Neutrophil (primary cell): ENCODE data around the gene RAX2.

Source experiments
- H3K27ac ChIP-seq: fragments of 200-600 bp; sonication (generic); 2 replicates; pipeline ENCODE4 v1.5.1; 2016; ENCODE audit warnings: mild to moderate bottlenecking, moderate library complexity
- H3K27me3 ChIP-seq: fragments of 200-600 bp; sonication (generic); 2 replicates; pipeline ENCODE4 v1.6.0; 2016; ENCODE audit warnings: mild to moderate bottlenecking
- H3K36me3 ChIP-seq: fragments of 200-600 bp; sonication (generic); 2 replicates; pipeline ENCODE4 v1.5.1; 2017
- H3K4me1 ChIP-seq, 2 experiments: fragments of 200-600 bp in 1 of 2; sonication (generic) in 1 of 2; 1 replicate in 1 of 2; 2 replicates in 1 of 2; pipeline versions ENCODE4 v1.5.1 to v1.6.1; 2013 to 2016; ENCODE audit warnings: low read depth in 1 of 2, low read length in 1 of 2, mild to moderate bottlenecking in 1 of 2, moderate library complexity in 1 of 2; ENCODE audit not compliant: control insufficient read depth in 1 of 2, insufficient read depth in 1 of 2
- H3K4me3 ChIP-seq, 2 experiments: fragments of 200-600 bp in 1 of 2; sonication (generic) in 1 of 2; 1 replicate in 1 of 2; 2 replicates in 1 of 2; pipeline ENCODE4 v1.5.1; 2013 to 2016; ENCODE audit warnings: low read depth in 1 of 2, low read length in 1 of 2, mild to moderate bottlenecking in 1 of 2, moderate library complexity in 1 of 2
- H3K9me3 ChIP-seq: fragments of 200-600 bp; sonication (generic); 2 replicates; pipeline ENCODE4 v1.5.1; 2016
- TF ChIP-seq, protein P1 (sequence below): fragments of 200-600 bp; sonication (generic); IDR thresholded peaks from 2 replicates; pipeline ENCODE4 v1.5.1; 2016; ENCODE audit warnings: antibody characterized with exemption

Gene RAX2

GRCh38 chr19:3753631-3754410 is 18.2 kb downstream of the RAX2 start:
- no peaks in the 10 kb centered on the region for H3K4me1 ChIP-seq
- H3K27ac ChIP-seq: no peak overlapping the region
- TF ChIP-seq, protein P1, sequence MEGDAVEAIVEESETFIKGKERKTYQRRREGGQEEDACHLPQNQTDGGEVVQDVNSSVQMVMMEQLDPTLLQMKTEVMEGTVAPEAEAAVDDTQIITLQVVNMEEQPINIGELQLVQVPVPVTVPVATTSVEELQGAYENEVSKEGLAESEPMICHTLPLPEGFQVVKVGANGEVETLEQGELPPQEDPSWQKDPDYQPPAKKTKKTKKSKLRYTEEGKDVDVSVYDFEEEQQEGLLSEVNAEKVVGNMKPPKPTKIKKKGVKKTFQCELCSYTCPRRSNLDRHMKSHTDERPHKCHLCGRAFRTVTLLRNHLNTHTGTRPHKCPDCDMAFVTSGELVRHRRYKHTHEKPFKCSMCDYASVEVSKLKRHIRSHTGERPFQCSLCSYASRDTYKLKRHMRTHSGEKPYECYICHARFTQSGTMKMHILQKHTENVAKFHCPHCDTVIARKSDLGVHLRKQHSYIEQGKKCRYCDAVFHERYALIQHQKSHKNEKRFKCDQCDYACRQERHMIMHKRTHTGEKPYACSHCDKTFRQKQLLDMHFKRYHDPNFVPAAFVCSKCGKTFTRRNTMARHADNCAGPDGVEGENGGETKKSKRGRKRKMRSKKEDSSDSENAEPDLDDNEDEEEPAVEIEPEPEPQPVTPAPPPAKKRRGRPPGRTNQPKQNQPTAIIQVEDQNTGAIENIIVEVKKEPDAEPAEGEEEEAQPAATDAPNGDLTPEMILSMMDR: no peak
- H3K36me3 ChIP-seq: peaks cover 70% of the 10 kb centered on the region
- H3K27me3 ChIP-seq: no peaks in the 10 kb centered on the region
- H3K4me3 ChIP-seq: no peak overlapping the region
- H3K9me3 ChIP-seq: no peaks in the 10 kb centered on the region

GRCh38 chr19:3752492-3752891 is 19.5 kb downstream of the RAX2 start:
- no peaks in the 10 kb centered on the region for H3K4me1 ChIP-seq
- TF ChIP-seq, protein P1: no peak
- peaks cover 57% of the 10 kb centered on the region for H3K36me3 ChIP-seq
- no peaks in the 10 kb centered on the region for H3K9me3 ChIP-seq
- H3K27me3 ChIP-seq: no peaks in the 10 kb centered on the region
- H3K4me3 ChIP-seq: no peak overlapping the region
- no peak overlapping the region for H3K27ac ChIP-seq

DNA sequence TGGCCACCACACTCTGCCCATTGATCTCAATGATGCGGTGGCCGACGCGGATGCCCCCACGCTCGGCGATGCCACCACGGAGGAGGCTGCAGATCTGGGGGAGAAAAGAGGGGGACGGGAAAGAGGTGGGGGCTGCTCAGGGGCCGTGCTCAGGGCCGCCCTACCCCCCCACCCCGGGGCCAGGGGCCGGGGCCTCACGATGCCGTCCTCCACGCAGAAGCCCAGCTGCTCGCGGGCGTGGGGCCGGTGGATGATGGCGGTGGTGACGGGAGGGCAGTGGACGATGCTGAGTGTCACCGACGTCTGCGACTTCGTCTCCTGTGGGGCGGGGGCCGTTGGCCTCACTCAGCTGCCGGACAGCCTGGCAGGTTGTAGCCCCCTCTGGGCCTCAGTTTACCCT is 20.8 kb downstream of the RAX2 start:
- Histone ChIP-seq H3K36me3 (peaks cover 52% of the 10 kb centered on the region), H3K27ac (no peak overlapping the region), H3K4me1 (no peaks in the 10 kb centered on the region), H3K27me3 (no peaks in the 10 kb centered on the region), H3K9me3 (no peaks in the 10 kb centered on the region), H3K4me3 (no peak overlapping the region)
- TF ChIP-seq, protein P1: no peak

GRCh38 chr19:3750211-3750610 is 21.8 kb downstream of the RAX2 start:
- TF ChIP-seq, protein P1: no peak
- no peak overlapping the region for H3K27ac ChIP-seq
- peaks cover 52% of the 10 kb centered on the region for H3K36me3 ChIP-seq
- H3K4me1 ChIP-seq: no peaks in the 10 kb centered on the region
- H3K9me3 ChIP-seq: no peaks in the 10 kb centered on the region
- H3K4me3 ChIP-seq: no peak overlapping the region
- no peaks in the 10 kb centered on the region for H3K27me3 ChIP-seq

GRCh38 chr19:3748965-3749364 is 23.1 kb downstream of the RAX2 start:
- Histone ChIP-seq H3K4me3 (no peak overlapping the region), H3K9me3 (no peaks in the 10 kb centered on the region), H3K27ac (no peak overlapping the region), H3K4me1 (no peaks in the 10 kb centered on the region), H3K27me3 (no peaks in the 10 kb centered on the region), H3K36me3 (peaks cover 47% of the 10 kb centered on the region)
- TF ChIP-seq, protein P1: no peak
